HepG2 (cell line): ENCODE data around the gene FOXK2. TPM values are rescaled to one million over a fixed set of nuclear protein-coding genes. Genes with fewer than 3 reads are reported as not detected.

Experiments
- CHCHD3 ChIP-seq: sonication (generic); formaldehyde crosslinking; IDR thresholded peaks from 2 replicates; pipeline ENCODE4 v1.8.0; 2022; ENCODE audit warnings: mild to moderate bottlenecking, missing genetic modification reagents, moderate library complexity
- NONO ChIP-seq, 2 experiments: fragments of 450-650 bp in 1 of 2; sonication (generic) in 1 of 2; formaldehyde crosslinking in 1 of 2; IDR thresholded peaks in 1 of 2; conservative IDR thresholded peaks in 1 of 2; 2 replicates each; pipeline versions ENCODE4 v1.6.1 to v1.8.0; 2017 to 2022; ENCODE audit warnings: mild to moderate bottlenecking in 1 of 2, missing genetic modification reagents in 1 of 2, moderate library complexity in 1 of 2
- POLR2A ChIP-seq, 2 experiments: IDR thresholded peaks; 2 replicates each; pipeline ENCODE4 v1.6.1; 2011; ENCODE audit warnings: low read depth in 2 of 2, low read length in 2 of 2, mild to moderate bottlenecking in 1 of 2, moderate library complexity in 1 of 2; ENCODE audit not compliant: insufficient read depth in 1 of 2
- SIX4 ChIP-seq: sonication (generic); formaldehyde crosslinking; IDR thresholded peaks from 2 replicates; pipeline ENCODE4 v1.4.0; 2020; ENCODE audit warnings: missing genetic modification reagents
- TERF1 ChIP-seq: sonication (generic); formaldehyde crosslinking; IDR thresholded peaks from 2 replicates; pipeline ENCODE4 v1.8.0; 2022; ENCODE audit warnings: mild to moderate bottlenecking, missing genetic modification reagents, moderate library complexity
- TOPORS ChIP-seq: sonication (generic); formaldehyde crosslinking; IDR thresholded peaks from 2 replicates; pipeline ENCODE4 v1.8.0; 2023; ENCODE audit warnings: mild to moderate bottlenecking, missing genetic modification reagents
- ZFP37 ChIP-seq: sonication (generic); formaldehyde crosslinking; IDR thresholded peaks from 2 replicates; pipeline ENCODE4 v1.4.0; 2020; ENCODE audit warnings: missing genetic modification reagents, borderline replicate concordance
- ZNF569 ChIP-seq: sonication (generic); formaldehyde crosslinking; IDR thresholded peaks from 2 replicates; pipeline ENCODE4 v1.5.0; 2020; ENCODE audit warnings: mild to moderate bottlenecking, missing genetic modification reagents, moderate library complexity, borderline replicate concordance
- ZNF609 ChIP-seq: sonication (generic); formaldehyde crosslinking; IDR thresholded peaks from 2 replicates; pipeline ENCODE4 v1.4.0; 2020; ENCODE audit warnings: mild to moderate bottlenecking, missing genetic modification reagents, borderline replicate concordance
- ZNF703 ChIP-seq: sonication (generic); formaldehyde crosslinking; IDR thresholded peaks from 2 replicates; pipeline ENCODE4 v1.5.1; 2020; ENCODE audit warnings: missing genetic modification reagents, mild to moderate bottlenecking, moderate library complexity, borderline replicate concordance
- polyA plus RNA-seq, 8 experiments: library from polyadenylated mRNA; depleted of rRNA in 3 of 8; stranded (reverse) in 7 of 8; unstranded in 1 of 8; fragments of >200 nt; fragmentation: Illumina TruSeq in 4 of 8; extraction: Trizol in 4 of 8; gene quantifications; 2 replicates each; pipeline versions ENCODE4 v1.2.1 to v1.2.3, GENCODE V29; 2011 to 2016; ENCODE audit warnings: low read depth in 4 of 8, missing spikeins in 1 of 8, mixed read lengths in 1 of 8; ENCODE audit not compliant: insufficient read depth in 1 of 8
- total RNA-seq, 5 experiments: library from RNA; depleted of rRNA; stranded (reverse); fragments of >200 nt; fragmentation: Illumina TruSeq; extraction: Trizol; gene quantifications; 2 replicates each; pipeline ENCODE4 v1.2.3, GENCODE V29; 2016; ENCODE audit warnings: low read depth in 1 of 5
- TF ChIP-seq, protein P1 (sequence below): sonication (generic); formaldehyde crosslinking; IDR thresholded peaks from 2 replicates; pipeline ENCODE4 v1.4.0; 2020; ENCODE audit warnings: low read depth, missing genetic modification reagents
- TF ChIP-seq, protein P2 (sequence below): sonication (generic); formaldehyde crosslinking; IDR thresholded peaks from 2 replicates; pipeline ENCODE4 v1.4.0; 2020; ENCODE audit warnings: missing genetic modification reagents
- TF ChIP-seq, protein P3 (sequence below): sonication (generic); formaldehyde crosslinking; IDR thresholded peaks from 2 replicates; pipeline ENCODE4 v1.5.1; 2020; ENCODE audit warnings: mild to moderate bottlenecking, missing genetic modification reagents

The FOXK2 gene
- total and polyA plus RNA-seq, 2 of the 13 experiments (the other 11 are each of a cell fraction or from before 2014, with no cell fraction given) = 67.1 to 67.2 TPM

DNA sequence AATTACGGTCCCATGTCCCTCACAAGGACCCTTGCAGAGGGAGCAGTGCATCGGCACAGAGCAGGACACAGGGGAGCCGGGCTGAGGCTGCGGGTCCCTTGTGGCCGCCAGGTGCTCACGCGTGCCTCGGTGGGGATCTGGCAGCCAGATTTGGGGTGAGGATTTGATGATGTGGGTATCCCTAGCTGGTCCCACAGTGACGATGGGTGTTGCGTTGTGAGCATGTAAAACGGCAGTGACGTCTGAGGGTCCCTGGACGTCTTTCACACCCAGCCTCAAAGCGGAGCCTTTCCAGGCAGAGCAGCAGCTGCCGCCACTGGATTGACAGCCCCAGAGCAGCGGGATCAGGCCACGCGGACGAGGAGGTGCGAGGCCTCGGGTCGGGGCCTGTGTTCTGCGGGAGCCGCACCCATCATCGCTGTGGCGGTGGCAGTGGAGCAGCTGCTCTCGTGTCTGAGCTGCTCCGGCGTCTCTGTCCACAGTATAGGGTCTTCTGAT is 74.1 kb downstream of the FOXK2 start (continued):
- TF ChIP-seq ZNF703 (CRISPR knock-in tag) (no peak), POLR2A (IDR thresholded peaks at IDR 0.05; ENCODE audit: insufficient read depth in 1 of 2, low read depth in 2 of 2, low read length in 2 of 2) (peak in 1 of 2 experiments; percentile 36; a peak in 1 of 4 replicates), ZNF609 (no peak), NONO (IDR thresholded peaks at IDR 0.05) (no peak), NONO (CRISPR knock-in tag; conservative IDR thresholded peaks at IDR 0.05) (no peak), ZNF569 (CRISPR knock-in tag) (no peak), TERF1 (CRISPR knock-in tag) (no peak), CHCHD3 (CRISPR knock-in tag) (no peak), ZFP37 (no peak), TOPORS (CRISPR knock-in tag) (no peak), SIX4 (CRISPR knock-in tag) (no peak)
- TF ChIP-seq, protein P1, sequence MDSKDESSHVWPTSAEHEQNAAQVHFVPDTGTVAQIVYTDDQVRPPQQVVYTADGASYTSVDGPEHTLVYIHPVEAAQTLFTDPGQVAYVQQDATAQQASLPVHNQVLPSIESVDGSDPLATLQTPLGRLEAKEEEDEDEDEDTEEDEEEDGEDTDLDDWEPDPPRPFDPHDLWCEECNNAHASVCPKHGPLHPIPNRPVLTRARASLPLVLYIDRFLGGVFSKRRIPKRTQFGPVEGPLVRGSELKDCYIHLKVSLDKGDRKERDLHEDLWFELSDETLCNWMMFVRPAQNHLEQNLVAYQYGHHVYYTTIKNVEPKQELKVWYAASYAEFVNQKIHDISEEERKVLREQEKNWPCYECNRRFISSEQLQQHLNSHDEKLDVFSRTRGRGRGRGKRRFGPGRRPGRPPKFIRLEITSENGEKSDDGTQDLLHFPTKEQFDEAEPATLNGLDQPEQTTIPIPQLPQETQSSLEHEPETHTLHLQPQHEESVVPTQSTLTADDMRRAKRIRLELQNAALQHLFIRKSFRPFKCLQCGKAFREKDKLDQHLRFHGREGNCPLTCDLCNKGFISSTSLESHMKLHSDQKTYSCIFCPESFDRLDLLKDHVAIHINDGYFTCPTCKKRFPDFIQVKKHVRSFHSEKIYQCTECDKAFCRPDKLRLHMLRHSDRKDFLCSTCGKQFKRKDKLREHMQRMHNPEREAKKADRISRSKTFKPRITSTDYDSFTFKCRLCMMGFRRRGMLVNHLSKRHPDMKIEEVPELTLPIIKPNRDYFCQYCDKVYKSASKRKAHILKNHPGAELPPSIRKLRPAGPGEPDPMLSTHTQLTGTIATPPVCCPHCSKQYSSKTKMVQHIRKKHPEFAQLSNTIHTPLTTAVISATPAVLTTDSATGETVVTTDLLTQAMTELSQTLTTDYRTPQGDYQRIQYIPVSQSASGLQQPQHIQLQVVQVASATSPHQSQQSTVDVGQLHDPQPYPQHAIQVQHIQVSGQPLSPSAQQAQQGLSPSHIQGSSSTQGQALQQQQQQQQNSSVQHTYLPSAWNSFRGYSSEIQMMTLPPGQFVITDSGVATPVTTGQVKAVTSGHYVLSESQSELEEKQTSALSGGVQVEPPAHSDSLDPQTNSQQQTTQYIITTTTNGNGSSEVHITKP (CRISPR knock-in tag) = 0 out of 2 replicates have a peak, but pooled peaks have one; percentile 11
- TF ChIP-seq, protein P2, sequence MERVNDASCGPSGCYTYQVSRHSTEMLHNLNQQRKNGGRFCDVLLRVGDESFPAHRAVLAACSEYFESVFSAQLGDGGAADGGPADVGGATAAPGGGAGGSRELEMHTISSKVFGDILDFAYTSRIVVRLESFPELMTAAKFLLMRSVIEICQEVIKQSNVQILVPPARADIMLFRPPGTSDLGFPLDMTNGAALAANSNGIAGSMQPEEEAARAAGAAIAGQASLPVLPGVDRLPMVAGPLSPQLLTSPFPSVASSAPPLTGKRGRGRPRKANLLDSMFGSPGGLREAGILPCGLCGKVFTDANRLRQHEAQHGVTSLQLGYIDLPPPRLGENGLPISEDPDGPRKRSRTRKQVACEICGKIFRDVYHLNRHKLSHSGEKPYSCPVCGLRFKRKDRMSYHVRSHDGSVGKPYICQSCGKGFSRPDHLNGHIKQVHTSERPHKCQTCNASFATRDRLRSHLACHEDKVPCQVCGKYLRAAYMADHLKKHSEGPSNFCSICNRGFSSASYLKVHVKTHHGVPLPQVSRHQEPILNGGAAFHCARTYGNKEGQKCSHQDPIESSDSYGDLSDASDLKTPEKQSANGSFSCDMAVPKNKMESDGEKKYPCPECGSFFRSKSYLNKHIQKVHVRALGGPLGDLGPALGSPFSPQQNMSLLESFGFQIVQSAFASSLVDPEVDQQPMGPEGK = no peak
- TF ChIP-seq, protein P3, sequence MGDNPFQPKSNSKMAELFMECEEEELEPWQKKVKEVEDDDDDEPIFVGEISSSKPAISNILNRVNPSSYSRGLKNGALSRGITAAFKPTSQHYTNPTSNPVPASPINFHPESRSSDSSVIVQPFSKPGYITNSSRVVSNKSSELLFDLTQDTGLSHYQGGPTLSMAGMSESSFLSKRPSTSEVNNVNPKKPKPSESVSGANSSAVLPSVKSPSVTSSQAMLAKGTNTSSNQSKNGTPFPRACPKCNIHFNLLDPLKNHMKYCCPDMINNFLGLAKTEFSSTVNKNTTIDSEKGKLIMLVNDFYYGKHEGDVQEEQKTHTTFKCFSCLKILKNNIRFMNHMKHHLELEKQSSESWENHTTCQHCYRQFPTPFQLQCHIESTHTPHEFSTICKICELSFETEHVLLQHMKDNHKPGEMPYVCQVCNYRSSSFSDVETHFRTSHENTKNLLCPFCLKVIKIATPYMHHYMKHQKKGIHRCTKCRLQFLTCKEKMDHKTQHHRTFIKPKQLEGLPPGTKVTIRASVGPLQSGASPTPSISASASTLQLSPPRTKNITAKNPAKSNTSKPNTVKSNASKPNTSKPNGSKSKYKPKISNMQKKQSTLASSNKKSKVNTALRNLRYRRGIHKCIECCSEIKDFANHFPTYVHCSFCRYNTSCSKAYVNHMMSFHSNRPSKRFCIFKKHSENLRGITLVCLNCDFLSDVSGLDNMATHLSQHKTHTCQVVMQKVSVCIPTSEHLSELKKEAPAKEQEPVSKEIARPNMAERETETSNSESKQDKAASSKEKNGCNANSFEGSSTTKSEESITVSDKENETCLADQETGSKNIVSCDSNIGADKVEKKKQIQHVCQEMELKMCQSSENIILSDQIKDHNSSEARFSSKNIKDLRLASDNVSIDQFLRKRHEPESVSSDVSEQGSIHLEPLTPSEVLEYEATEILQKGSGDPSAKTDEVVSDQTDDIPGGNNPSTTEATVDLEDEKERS = no peak
